ENCODE data around the gene CCDC178.

Gene CCDC178

GRCh38 chr18:33135951-33136660 lies 304.4 kb downstream of the CCDC178 start:
- Histone ChIP-seq H3K4me1 (ENCODE audit: control insufficient read depth, insufficient read depth, low read length) (no peaks in the 10 kb centered on the region), H3K27ac (ENCODE audit: low read depth, low read length) (no peak overlapping the region), H3K4me3 (ENCODE audit: low read length) (no peak overlapping the region)

GRCh38 chr18:33132657-33133056 lies 307.9 kb downstream of the CCDC178 start:
- no peaks in the 10 kb centered on the region for H3K36me3 ChIP-seq (ENCODE audit: control insufficient read depth, insufficient read depth, low read length)
- no peak overlapping the region for H3K27ac ChIP-seq (ENCODE audit: low read depth, low read length)
- no peaks in the 10 kb centered on the region for H3K27me3 ChIP-seq (ENCODE audit: control insufficient read depth, insufficient read depth, low read length)
- H3K9ac ChIP-seq (ENCODE audit: low read length), result no peak overlapping the region
- H3K4me1 ChIP-seq (ENCODE audit: control insufficient read depth, insufficient read depth, low read length), result no peaks in the 10 kb centered on the region
- no peak overlapping the region for H3K4me3 ChIP-seq (ENCODE audit: low read length)

More at GRCh38 chr18:33135951-33136660, 304.4 kb downstream of the CCDC178 start:
- Histone ChIP-seq H3K36me3 (ENCODE audit: control insufficient read depth, insufficient read depth, low read length) (no peaks in the 10 kb centered on the region), H3K27me3 (ENCODE audit: control insufficient read depth, insufficient read depth, low read length) (no peaks in the 10 kb centered on the region), H3K9ac (ENCODE audit: low read length) (no peak overlapping the region)

GRCh38 chr18:33128581-33128980 lies 311.9 kb downstream of the CCDC178 start:
- H3K36me3 ChIP-seq (ENCODE audit: control insufficient read depth, insufficient read depth, low read length), result no peaks in the 10 kb centered on the region
- no peaks in the 10 kb centered on the region for H3K27me3 ChIP-seq (ENCODE audit: control insufficient read depth, insufficient read depth, low read length)

GRCh38 chr18:33123862-33124518 lies 316.5 kb downstream of the CCDC178 start:
- H3K9ac ChIP-seq (ENCODE audit: low read length), result no peak overlapping the region
- H3K4me3 ChIP-seq (ENCODE audit: low read length), result no peak overlapping the region
- no peaks in the 10 kb centered on the region for H3K36me3 ChIP-seq (ENCODE audit: control insufficient read depth, insufficient read depth, low read length)
- H3K27ac ChIP-seq (ENCODE audit: low read depth, low read length), result no peak overlapping the region
- H3K4me1 ChIP-seq (ENCODE audit: control insufficient read depth, insufficient read depth, low read length), result no peaks in the 10 kb centered on the region
- H3K27me3 ChIP-seq (ENCODE audit: control insufficient read depth, insufficient read depth, low read length), result no peaks in the 10 kb centered on the region

More at GRCh38 chr18:33128581-33128980, 311.9 kb downstream of the CCDC178 start:
- Histone ChIP-seq H3K27ac (ENCODE audit: low read depth, low read length) (no peak overlapping the region), H3K9ac (ENCODE audit: low read length) (no peak overlapping the region), H3K4me3 (ENCODE audit: low read length) (no peak overlapping the region), H3K4me1 (ENCODE audit: control insufficient read depth, insufficient read depth, low read length) (no peaks in the 10 kb centered on the region)

- H3K4me1 ChIP-seq (ENCODE audit: control insufficient read depth, insufficient read depth, low read length), result no peaks in the 10 kb centered on the region
- no peaks in the 10 kb centered on the region for H3K27me3 ChIP-seq (ENCODE audit: control insufficient read depth, insufficient read depth, low read length)
- H3K27ac ChIP-seq (ENCODE audit: low read depth, low read length), result no peak overlapping the region
- no peak overlapping the region for H3K4me3 ChIP-seq (ENCODE audit: low read length)
- no peaks in the 10 kb centered on the region for H3K36me3 ChIP-seq (ENCODE audit: control insufficient read depth, insufficient read depth, low read length)
- H3K9ac ChIP-seq (ENCODE audit: low read length), result no peak overlapping the region
Measured at GRCh38 chr18:33116376-33116775, 324.1 kb downstream of the CCDC178 start.

GRCh38 chr18:33115917-33116316 lies 324.6 kb downstream of the CCDC178 start:
- Histone ChIP-seq H3K4me3 (ENCODE audit: low read length) (no peak overlapping the region), H3K27me3 (ENCODE audit: control insufficient read depth, insufficient read depth, low read length) (no peaks in the 10 kb centered on the region), H3K27ac (ENCODE audit: low read depth, low read length) (no peak overlapping the region), H3K9ac (ENCODE audit: low read length) (no peak overlapping the region), H3K36me3 (ENCODE audit: control insufficient read depth, insufficient read depth, low read length) (no peaks in the 10 kb centered on the region), H3K4me1 (ENCODE audit: control insufficient read depth, insufficient read depth, low read length) (no peaks in the 10 kb centered on the region)

- Histone ChIP-seq H3K4me3 (ENCODE audit: low read length) (no peak overlapping the region), H3K27ac (ENCODE audit: low read depth, low read length) (no peak overlapping the region), H3K9ac (ENCODE audit: low read length) (no peak overlapping the region), H3K27me3 (ENCODE audit: control insufficient read depth, insufficient read depth, low read length) (no peaks in the 10 kb centered on the region), H3K36me3 (ENCODE audit: control insufficient read depth, insufficient read depth, low read length) (no peaks in the 10 kb centered on the region), H3K4me1 (ENCODE audit: control insufficient read depth, insufficient read depth, low read length) (no peaks in the 10 kb centered on the region)
Measured at GRCh38 chr18:33115476-33115875, 325.0 kb downstream of the CCDC178 start.

- H3K4me1 ChIP-seq (ENCODE audit: control insufficient read depth, insufficient read depth, low read length), result no peaks in the 10 kb centered on the region
- no peak overlapping the region for H3K27ac ChIP-seq (ENCODE audit: low read depth, low read length)
- H3K36me3 ChIP-seq (ENCODE audit: control insufficient read depth, insufficient read depth, low read length), result no peaks in the 10 kb centered on the region
- no peak overlapping the region for H3K9ac ChIP-seq (ENCODE audit: low read length)
- no peaks in the 10 kb centered on the region for H3K27me3 ChIP-seq (ENCODE audit: control insufficient read depth, insufficient read depth, low read length)
- H3K4me3 ChIP-seq (ENCODE audit: low read length), result no peak overlapping the region
Measured at GRCh38 chr18:33114749-33115148, 325.8 kb downstream of the CCDC178 start.

GRCh38 chr18:33113416-33113815 lies 327.1 kb downstream of the CCDC178 start:
- H3K27me3 ChIP-seq (ENCODE audit: control insufficient read depth, insufficient read depth, low read length), result no peaks in the 10 kb centered on the region
- no peaks in the 10 kb centered on the region for H3K4me1 ChIP-seq (ENCODE audit: control insufficient read depth, insufficient read depth, low read length)
- no peak overlapping the region for H3K9ac ChIP-seq (ENCODE audit: low read length)
- no peak overlapping the region for H3K4me3 ChIP-seq (ENCODE audit: low read length)
- no peak overlapping the region for H3K27ac ChIP-seq (ENCODE audit: low read depth, low read length)
- no peaks in the 10 kb centered on the region for H3K36me3 ChIP-seq (ENCODE audit: control insufficient read depth, insufficient read depth, low read length)

- H3K27ac ChIP-seq (ENCODE audit: low read depth, low read length), result no peak overlapping the region
- H3K4me3 ChIP-seq (ENCODE audit: low read length), result no peak overlapping the region
- no peaks in the 10 kb centered on the region for H3K36me3 ChIP-seq (ENCODE audit: control insufficient read depth, insufficient read depth, low read length)
- no peaks in the 10 kb centered on the region for H3K4me1 ChIP-seq (ENCODE audit: control insufficient read depth, insufficient read depth, low read length)
- H3K9ac ChIP-seq (ENCODE audit: low read length), result no peak overlapping the region
- H3K27me3 ChIP-seq (ENCODE audit: control insufficient read depth, insufficient read depth, low read length), result no peaks in the 10 kb centered on the region
Measured at GRCh38 chr18:33107511-33107910, 333.0 kb downstream of the CCDC178 start.

GRCh38 chr18:33101316-33101715 lies 339.2 kb downstream of the CCDC178 start:
- H3K4me1 ChIP-seq (ENCODE audit: control insufficient read depth, insufficient read depth, low read length), result no peaks in the 10 kb centered on the region
- no peak overlapping the region for H3K9ac ChIP-seq (ENCODE audit: low read length)
- no peaks in the 10 kb centered on the region for H3K36me3 ChIP-seq (ENCODE audit: control insufficient read depth, insufficient read depth, low read length)
- no peak overlapping the region for H3K4me3 ChIP-seq (ENCODE audit: low read length)
- no peak overlapping the region for H3K27ac ChIP-seq (ENCODE audit: low read depth, low read length)
- no peaks in the 10 kb centered on the region for H3K27me3 ChIP-seq (ENCODE audit: control insufficient read depth, insufficient read depth, low read length)

GRCh38 chr18:33099626-33100025 lies 340.9 kb downstream of the CCDC178 start:
- Histone ChIP-seq H3K4me3 (ENCODE audit: low read length) (no peak overlapping the region), H3K27ac (ENCODE audit: low read depth, low read length) (no peak overlapping the region)

GRCh38 chr18:33097126-33097525 lies 343.4 kb downstream of the CCDC178 start:
- Histone ChIP-seq H3K27ac (ENCODE audit: low read depth, low read length) (no peak overlapping the region), H3K4me3 (ENCODE audit: low read length) (no peak overlapping the region), H3K27me3 (ENCODE audit: control insufficient read depth, insufficient read depth, low read length) (no peaks in the 10 kb centered on the region), H3K9ac (ENCODE audit: low read length) (no peak overlapping the region), H3K36me3 (ENCODE audit: control insufficient read depth, insufficient read depth, low read length) (no peaks in the 10 kb centered on the region), H3K4me1 (ENCODE audit: control insufficient read depth, insufficient read depth, low read length) (no peaks in the 10 kb centered on the region)

More at GRCh38 chr18:33099626-33100025, 340.9 kb downstream of the CCDC178 start:
- no peak overlapping the region for H3K9ac ChIP-seq (ENCODE audit: low read length)
- no peaks in the 10 kb centered on the region for H3K27me3 ChIP-seq (ENCODE audit: control insufficient read depth, insufficient read depth, low read length)
- H3K4me1 ChIP-seq (ENCODE audit: control insufficient read depth, insufficient read depth, low read length), result no peaks in the 10 kb centered on the region
- H3K36me3 ChIP-seq (ENCODE audit: control insufficient read depth, insufficient read depth, low read length), result no peaks in the 10 kb centered on the region
